GM21825 (cell line): ENCODE data around the gene THAP5.

ENCODE experiments used
- ATAC-seq: cut with Tn5 transposase; IDR thresholded peaks from one replicate; pipeline ENCODE4 v1.9.1; 2021; ENCODE audit warnings: mild to moderate bottlenecking, moderate library complexity; ENCODE audit not compliant: unreplicated experiment

The THAP5 gene

GRCh38 chr7:108535744-108536143 lies 33.8 kb downstream of the THAP5 start:
- ATAC-seq, result no peak

- ATAC-seq, result no peak
Observed at GRCh38 chr7:108535257-108535656, 34.2 kb downstream of the THAP5 start.

GRCh38 chr7:108533712-108534111 lies 35.8 kb downstream of the THAP5 start:
- no peak for ATAC-seq

- no peak for ATAC-seq
Observed at GRCh38 chr7:108529341-108529740, 40.2 kb downstream of the THAP5 start.

- no peak for ATAC-seq
Observed at GRCh38 chr7:108528183-108528712, 41.3 kb downstream of the THAP5 start.

GRCh38 chr7:108526768-108527017 lies 42.8 kb downstream of the THAP5 start:
- no peak for ATAC-seq

- peak; percentile 95 for ATAC-seq
Observed at GRCh38 chr7:108525985-108526767, 43.3 kb downstream of the THAP5 start, which contains the start of gene PNPLA8. PNPLA8 (minus strand) TSS chr7:108526135; CDS start chr7:108515491, 10,644 bp downstream.

GRCh38 chr7:108525327-108525984 lies 44.0 kb downstream of the THAP5 start:
- ATAC-seq, result peak; percentile 48

- ATAC-seq, result no peak
Observed at GRCh38 chr7:108522780-108523179, 46.7 kb downstream of the THAP5 start.

GRCh38 chr7:108517951-108518350 lies 51.6 kb downstream of the THAP5 start:
- ATAC-seq, result no peak

- ATAC-seq, result no peak
Observed at GRCh38 chr7:108515630-108516029, 53.9 kb downstream of the THAP5 start.

GRCh38 chr7:108515013-108515412 lies 54.5 kb downstream of the THAP5 start:
- ATAC-seq, result no peak
